Activated CD4-positive, alpha-beta T cell treated with anti-CD3 and anti-CD28 coated beads for 1 hour (primary cell): ENCODE results near the gene ST6GALNAC2.

Experiments used
- DNase-seq: peaks from one replicate; pipeline ENCODE4 v3.0.0-alpha.2; 2020

Gene ST6GALNAC2

GRCh38 chr17:76599694-76600460, 14.2 kb upstream of the ST6GALNAC2 start:
- DNase-seq = no peak

- DNase-seq = no peak
These were observed 12.4 kb upstream of the ST6GALNAC2 start for GRCh38 chr17:76598004-76598439.

- no peak for DNase-seq
These were observed 11.7 kb upstream of the ST6GALNAC2 start for GRCh38 chr17:76597156-76598003.

GRCh38 chr17:76594690-76595089, 9.0 kb upstream of the ST6GALNAC2 start:
- no peak for DNase-seq

- no peak for DNase-seq
These were observed 8.3 kb upstream of the ST6GALNAC2 start for GRCh38 chr17:76593959-76594358.

GRCh38 chr17:76593384-76593826, 7.7 kb upstream of the ST6GALNAC2 start:
- no peak for DNase-seq

- no peak for DNase-seq
These were observed 2.5 kb upstream of the ST6GALNAC2 start for GRCh38 chr17:76588182-76588581.

GRCh38 chr17:76586741-76587487, 1.3 kb upstream of the ST6GALNAC2 start:
- DNase-seq = no peak

GRCh38 chr17:76585033-76585648, 519 bp downstream of the ST6GALNAC2 start:
- no peak for DNase-seq

GRCh38 chr17:76584427-76585032, 1.1 kb downstream of the ST6GALNAC2 start:
- no peak for DNase-seq

GRCh38 chr17:76582660-76583059, 3.0 kb downstream of the ST6GALNAC2 start:
- DNase-seq = no peak

GRCh38 chr17:76581515-76581914, 4.1 kb downstream of the ST6GALNAC2 start:
- DNase-seq = no peak

- no peak for DNase-seq
These were observed 6.4 kb downstream of the ST6GALNAC2 start for GRCh38 chr17:76579281-76579680.

GRCh38 chr17:76578376-76578775, 7.3 kb downstream of the ST6GALNAC2 start:
- DNase-seq = no peak

- DNase-seq = no peak
These were observed 7.8 kb downstream of the ST6GALNAC2 start for GRCh38 chr17:76577876-76578275.

GRCh38 chr17:76576189-76576588, 9.5 kb downstream of the ST6GALNAC2 start:
- DNase-seq = no peak

GRCh38 chr17:76575570-76575969, 10.1 kb downstream of the ST6GALNAC2 start:
- DNase-seq = no peak

- no peak for DNase-seq
These were observed 11.5 kb downstream of the ST6GALNAC2 start for GRCh38 chr17:76574166-76574565.

- DNase-seq = no peak
These were observed 12.6 kb downstream of the ST6GALNAC2 start for GRCh38 chr17:76573096-76573495.

- DNase-seq = no peak
These were observed 13.3 kb downstream of the ST6GALNAC2 start for GRCh38 chr17:76572201-76572910.

- DNase-seq = no peak
These were observed 14.7 kb downstream of the ST6GALNAC2 start for GRCh38 chr17:76570877-76571471.
